GM21619 (cell line): ENCODE results near the gene BUD13.
A peak's percentile ranks its signal among the peaks of the same experiment; 100 is the strongest.
"Not testable (repeated sequence)": the region's sequence is repeated elsewhere in the genome, so short reads cannot be mapped to it uniquely, and the experiment has no call there.

Experiments used
- ATAC-seq: cut with Tn5 transposase; IDR thresholded peaks from one replicate; pipeline ENCODE4 v1.9.1; 2021; ENCODE audit not compliant: unreplicated experiment

The BUD13 gene

GRCh38 chr11:116762132-116762531 lies 10.7 kb downstream of the BUD13 start:
- ATAC-seq = no peak

- not testable (repeated sequence) for ATAC-seq
Observed at GRCh38 chr11:116756044-116756443, 16.7 kb downstream of the BUD13 start.

GRCh38 chr11:116750070-116750718 lies 22.6 kb downstream of the BUD13 start:
- no peak for ATAC-seq

- no peak for ATAC-seq
Observed at GRCh38 chr11:116742104-116742503, 30.7 kb downstream of the BUD13 start.

- no peak for ATAC-seq
Observed at GRCh38 chr11:116740741-116741140, 32.0 kb downstream of the BUD13 start.

- ATAC-seq = no peak
Observed at GRCh38 chr11:116738975-116739374, 33.8 kb downstream of the BUD13 start.

GRCh38 chr11:116736763-116737162 lies 36.0 kb downstream of the BUD13 start:
- no peak for ATAC-seq

GRCh38 chr11:116733969-116734508 lies 38.7 kb downstream of the BUD13 start:
- no peak for ATAC-seq

GRCh38 chr11:116733043-116733755 lies 39.6 kb downstream of the BUD13 start:
- peak; percentile 21 for ATAC-seq

- ATAC-seq = peak; percentile 87
Observed at GRCh38 chr11:116732271-116733042, 40.3 kb downstream of the BUD13 start.

- ATAC-seq = no peak
Observed at GRCh38 chr11:116731821-116732220, 41.0 kb downstream of the BUD13 start.

- no peak for ATAC-seq
Observed at GRCh38 chr11:116731097-116731761, 41.6 kb downstream of the BUD13 start.

GRCh38 chr11:116730601-116731000 lies 42.2 kb downstream of the BUD13 start:
- no peak for ATAC-seq

- no peak for ATAC-seq
Observed at GRCh38 chr11:116730241-116730561, 42.6 kb downstream of the BUD13 start.

- no peak for ATAC-seq
Observed at GRCh38 chr11:116729501-116730240, 43.1 kb downstream of the BUD13 start.

- ATAC-seq = no peak
Observed at GRCh38 chr11:116727990-116728389, 44.8 kb downstream of the BUD13 start.

- ATAC-seq = no peak
Observed at GRCh38 chr11:116725434-116726221, 47.2 kb downstream of the BUD13 start.

- ATAC-seq = no peak
Observed at GRCh38 chr11:116724813-116725212, 48.0 kb downstream of the BUD13 start.

GRCh38 chr11:116723511-116723910 lies 49.3 kb downstream of the BUD13 start:
- ATAC-seq = no peak

GRCh38 chr11:116721988-116722387 lies 50.8 kb downstream of the BUD13 start:
- ATAC-seq = no peak
